GM21423 (cell line): ENCODE measurements around the gene MARCHF9.
"Not testable (repeated sequence)": the region's sequence is repeated elsewhere in the genome, so short reads cannot be mapped to it uniquely, and the experiment has no call there.

Experiments used
- ATAC-seq: cut with Tn5 transposase; IDR thresholded peaks from one replicate; pipeline ENCODE4 v1.9.1; 2021; ENCODE audit warnings: mild to moderate bottlenecking, moderate library complexity; ENCODE audit not compliant: unreplicated experiment

The MARCHF9 gene

DNA sequence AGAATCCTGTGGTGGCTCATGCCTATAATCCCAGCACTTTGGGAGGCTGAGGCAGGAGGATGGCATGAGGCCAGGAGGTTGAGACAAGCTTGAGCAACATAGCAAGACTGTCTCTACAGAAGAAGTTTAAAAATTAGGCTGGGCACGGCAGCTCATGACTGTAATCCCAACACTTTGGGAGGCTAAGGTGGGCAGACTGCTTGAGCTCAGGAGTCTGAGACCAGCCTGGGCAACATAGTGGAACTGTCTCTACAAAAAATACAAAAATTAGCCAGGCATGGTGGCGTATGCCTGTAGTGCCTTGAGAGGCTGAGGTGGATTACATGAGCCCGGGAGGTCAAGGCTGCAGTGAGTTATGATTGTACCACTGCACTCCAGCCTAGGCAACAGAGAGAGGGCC lies 13.0 kb downstream of the MARCHF9 start:
- ATAC-seq: no peak

DNA sequence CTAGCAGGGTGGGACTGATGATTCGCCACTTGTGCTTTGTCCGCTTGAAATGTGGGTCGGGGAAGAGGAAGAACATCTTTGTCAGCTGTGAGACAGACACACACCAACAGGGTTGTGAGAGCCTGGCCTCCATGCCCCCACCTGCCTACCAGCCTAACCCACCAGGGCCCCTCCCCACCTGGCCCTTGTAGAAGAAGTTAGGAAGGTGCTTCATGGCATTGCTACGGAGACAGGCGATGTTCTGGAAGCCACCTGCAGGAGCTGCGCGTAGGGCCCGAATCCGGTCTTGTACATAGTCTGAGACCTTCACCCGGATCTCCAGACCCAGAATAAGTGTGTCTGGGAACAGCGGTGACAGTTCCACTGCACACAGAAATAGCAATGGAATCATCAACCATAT lies 14.7 kb downstream of the MARCHF9 start:
- no peak for ATAC-seq

DNA sequence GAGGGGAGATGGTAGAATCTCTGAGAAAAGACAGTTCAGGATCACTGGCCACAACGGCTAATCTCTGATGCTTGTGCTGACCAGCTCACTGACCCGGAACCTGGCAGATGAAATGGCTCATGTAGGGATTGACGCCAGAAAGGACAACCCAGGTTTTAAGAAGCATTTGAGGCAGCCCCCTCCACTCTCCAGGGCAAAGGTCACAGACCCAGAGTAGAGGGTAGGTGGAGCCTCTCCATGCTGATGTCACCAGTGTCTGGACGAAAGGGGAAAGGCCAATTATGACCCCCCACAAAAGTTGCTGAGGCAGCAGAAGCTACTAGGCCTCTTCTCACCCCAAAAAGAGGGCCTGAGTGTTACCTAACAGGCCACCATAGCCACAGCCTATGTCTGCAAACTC lies 15.8 kb downstream of the MARCHF9 start:
- ATAC-seq: no peak

DNA sequence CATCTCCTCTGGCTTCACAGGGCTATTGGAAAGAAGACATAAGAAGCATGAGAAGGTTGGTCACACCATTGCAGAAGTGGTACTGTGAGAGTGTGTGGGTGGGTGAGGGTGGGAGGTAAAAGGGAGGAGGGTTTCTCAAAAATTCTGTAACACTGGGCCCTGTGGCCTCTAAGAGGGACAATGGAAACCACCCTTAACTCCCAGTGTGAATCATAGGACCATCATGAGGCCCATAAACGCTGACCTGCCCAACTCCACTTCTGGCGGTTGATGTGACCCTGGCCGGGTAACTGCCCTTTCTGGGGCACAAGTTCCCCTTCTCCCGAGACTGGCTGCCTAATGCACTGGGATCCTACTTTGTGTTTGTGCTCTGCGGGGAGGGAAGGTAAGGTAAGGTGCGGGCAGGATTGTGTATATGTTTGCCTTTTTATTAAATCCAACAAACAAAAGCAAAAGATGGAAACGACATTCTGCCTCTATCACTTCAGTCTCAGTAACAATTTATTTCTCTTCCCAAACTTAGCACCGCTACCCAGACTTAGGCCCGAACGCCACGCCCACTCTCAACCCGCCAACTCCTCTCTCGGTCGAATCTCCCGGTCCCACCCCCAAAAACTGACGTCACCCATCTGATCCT lies 16.5 kb downstream of the MARCHF9 start:
- ATAC-seq: peak; percentile 66

DNA sequence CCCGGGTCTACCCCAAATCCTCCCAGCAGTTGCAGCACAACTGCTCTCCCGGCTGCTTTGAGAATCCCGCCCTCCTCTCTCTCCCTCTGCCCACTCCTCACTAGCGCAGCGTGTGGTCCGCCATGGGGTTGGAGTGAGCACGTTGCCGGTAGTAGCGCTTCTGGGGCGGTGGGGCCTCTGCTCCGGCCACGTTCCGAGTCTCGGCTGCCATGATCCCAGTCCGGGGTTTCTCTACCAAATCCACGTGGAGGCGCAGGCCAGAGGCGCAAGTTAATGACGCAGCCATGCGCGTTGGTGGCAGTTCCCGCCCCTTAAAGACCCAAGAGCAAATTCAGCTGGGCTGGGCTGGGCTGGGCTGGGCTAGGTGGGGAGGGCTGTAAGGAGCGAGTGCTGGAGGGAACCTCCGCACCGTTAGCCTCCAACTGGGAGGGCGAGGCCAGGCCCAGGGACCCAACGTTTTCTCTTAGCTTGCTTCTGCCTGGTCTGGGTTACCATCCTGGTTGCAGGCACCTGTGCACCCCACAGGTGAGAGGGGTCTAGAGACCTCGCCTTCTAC lies 17.0 kb downstream of the MARCHF9 start, which contains the start of gene METTL1:
METTL1 (minus strand) TSS at position 233 of the 556 bp plus-strand sequence; CDS start at position 211, 22 bp downstream.
- ATAC-seq: peak; percentile 82

DNA sequence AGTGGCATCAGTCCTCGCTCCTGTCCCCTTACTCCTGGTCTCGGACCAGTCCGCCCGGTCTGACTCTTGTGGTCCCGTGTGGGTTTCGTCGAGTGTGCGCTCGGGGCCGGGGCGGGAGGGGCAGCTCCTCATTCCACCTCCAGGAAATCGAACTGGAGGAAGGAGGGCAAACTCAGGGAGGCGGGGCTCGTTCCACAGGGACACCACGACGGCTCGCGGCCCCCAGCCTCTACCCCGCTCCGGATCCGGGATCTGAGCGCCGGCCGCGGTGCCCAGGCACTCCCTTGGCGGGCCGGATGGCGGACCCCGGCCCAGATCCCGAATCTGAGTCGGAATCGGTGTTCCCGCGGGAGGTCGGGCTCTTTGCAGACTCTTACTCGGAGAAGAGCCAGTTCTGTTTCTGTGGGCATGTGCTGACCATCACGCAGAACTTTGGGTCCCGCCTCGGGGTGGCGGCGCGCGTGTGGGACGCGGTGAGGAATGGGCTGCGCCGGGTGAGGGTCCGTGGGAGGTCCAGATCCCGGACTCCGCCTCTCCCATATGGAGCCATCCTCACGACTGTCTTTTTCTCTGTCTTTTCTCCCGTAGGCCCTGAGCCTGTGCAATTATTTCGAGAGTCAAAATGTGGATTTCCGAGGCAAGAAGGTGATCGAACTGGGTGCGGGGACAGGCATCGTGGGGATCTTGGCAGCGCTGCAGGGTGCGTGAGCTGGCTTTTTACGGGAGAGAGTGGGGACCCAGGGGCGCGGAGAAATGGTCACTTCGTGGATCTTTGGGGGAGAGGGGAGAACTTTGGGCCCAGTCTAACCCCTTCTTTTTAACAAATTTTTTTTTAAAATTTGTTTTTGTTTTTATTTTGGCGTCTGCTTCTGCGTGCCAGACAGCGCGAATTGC lies 17.8 kb downstream of the MARCHF9 start, which contains the start of gene EEF1AKMT3:
EEF1AKMT3 (plus strand) TSS at position 186 of the 894 bp plus-strand sequence; CDS start at position 297, 111 bp downstream.
- peak; percentile 26 for ATAC-seq

DNA sequence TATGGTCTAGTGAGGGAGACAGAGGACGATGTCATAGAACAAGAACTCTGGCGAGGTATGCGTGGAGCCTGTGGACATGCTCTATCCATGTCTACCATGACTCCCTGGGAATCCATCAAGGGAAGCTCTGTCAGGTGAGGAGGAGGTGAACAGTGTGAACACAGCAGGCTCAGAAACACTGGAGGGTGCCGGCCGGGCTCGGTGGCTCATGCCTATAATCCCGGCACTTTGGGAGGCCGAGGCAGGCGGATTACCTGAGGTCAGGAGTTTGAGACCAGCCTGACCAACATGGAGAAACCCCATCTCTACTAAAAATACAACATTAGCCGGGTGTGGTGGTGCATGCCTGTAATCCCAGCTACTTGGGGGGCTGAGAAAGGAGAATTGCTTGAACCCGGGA lies 19.7 kb downstream of the MARCHF9 start:
- not testable (repeated sequence) for ATAC-seq

DNA sequence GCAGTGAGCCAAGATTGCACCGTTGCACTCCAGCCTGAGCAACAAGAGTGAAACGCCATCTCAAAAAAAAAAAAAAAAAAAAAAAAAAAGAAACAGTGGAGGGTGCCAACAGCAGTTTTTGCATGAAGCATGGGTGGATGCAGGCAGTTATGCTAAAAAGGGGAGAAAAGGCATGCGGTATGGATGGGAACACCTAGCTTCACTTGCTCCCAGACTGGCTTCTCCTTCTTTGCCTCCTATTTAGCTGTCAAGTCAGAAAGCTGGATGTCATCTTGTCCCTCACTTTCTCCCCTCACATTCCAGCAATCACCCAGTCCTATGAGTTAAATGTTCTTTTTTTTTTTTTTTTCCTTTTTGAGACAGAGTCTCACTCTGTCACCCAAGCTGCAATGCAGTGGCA lies 20.1 kb downstream of the MARCHF9 start:
- no peak for ATAC-seq

DNA sequence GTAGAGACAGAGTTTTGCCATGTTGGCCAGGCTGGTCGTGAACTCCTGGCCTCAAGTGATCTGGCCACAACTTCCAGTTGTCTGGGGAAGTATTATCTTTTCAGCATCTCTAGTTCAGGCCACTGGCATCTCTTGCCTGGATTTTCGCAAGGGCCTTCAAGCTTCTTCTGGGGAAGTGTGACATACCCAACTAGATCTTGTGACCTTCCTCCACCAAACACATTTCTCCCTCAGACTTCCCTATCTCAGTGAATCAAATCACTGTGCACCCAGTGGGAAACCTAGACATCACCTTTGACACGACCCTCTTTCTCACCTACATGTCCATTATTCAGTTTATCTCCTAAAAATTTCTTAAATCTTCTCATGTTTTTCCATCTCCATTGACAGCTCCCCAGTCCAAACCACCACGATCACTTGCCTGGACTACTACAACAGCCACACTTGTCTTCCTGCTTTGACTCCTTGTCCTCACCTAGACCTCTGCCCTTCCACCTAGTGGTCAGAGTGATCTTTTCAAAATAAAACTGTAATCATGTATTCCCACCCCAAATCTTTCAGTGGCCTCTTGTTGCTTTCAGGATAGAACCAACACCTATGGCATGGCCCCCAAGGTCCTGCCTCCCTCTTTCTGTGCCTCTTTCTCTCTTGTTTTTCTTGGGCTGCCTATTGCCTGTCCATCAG lies 20.8 kb downstream of the MARCHF9 start:
- ATAC-seq: no peak

DNA sequence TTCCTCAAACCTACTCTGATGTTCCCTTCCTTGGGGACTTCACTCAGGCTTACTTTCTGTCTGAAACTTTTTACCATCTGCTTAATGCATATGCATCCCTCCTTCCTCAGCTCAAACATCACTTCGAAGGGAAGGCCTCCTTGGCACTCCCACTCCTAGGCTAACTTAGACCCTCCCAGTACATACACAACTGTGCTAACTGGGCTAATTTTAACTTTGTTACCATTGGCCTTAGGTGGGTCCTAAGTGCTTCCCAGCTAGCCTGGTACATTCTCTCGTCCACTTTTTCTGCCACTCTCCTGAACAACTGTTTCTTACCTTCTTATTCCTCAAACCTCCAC lies 21.3 kb downstream of the MARCHF9 start:
- no peak for ATAC-seq

DNA sequence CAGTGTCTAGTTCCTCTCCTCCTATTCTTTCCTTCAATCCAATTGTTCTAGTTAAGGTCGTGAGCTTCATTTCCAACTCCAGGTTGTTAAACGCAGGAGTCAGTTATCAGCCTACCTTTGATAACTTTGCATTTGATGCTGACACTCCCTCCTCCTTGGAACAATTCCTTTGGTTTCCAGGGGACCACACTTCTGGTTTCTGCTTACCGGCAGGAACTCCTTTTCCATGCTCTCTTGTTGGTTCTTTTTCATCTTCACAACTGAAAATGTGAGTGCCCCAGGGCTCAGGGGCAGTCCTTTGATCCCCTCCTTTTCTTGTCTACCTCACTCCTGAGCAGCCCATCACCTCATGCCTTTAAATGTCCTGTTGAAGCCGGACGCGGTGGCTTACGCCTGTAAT lies 22.5 kb downstream of the MARCHF9 start:
- ATAC-seq: no peak

DNA sequence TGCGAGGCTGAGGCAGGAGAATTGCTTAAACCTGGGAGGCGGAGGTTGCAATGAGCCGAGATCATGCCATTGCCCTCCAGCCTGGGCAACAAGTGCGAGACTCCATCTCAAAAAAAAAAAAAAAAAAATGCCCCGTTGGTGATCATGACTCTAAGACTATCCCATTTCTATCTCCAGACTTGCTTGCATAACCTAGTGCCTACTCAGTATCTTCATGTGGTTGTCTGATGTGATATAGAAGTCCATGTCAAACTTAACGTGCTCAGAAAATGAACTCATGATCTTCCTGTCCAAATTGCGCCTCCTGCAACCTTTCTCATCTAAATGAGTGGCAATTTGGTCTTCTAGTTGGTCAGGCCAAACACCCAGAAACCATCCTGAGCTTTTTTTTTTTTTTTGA lies 23.0 kb downstream of the MARCHF9 start:
- ATAC-seq: no peak

DNA sequence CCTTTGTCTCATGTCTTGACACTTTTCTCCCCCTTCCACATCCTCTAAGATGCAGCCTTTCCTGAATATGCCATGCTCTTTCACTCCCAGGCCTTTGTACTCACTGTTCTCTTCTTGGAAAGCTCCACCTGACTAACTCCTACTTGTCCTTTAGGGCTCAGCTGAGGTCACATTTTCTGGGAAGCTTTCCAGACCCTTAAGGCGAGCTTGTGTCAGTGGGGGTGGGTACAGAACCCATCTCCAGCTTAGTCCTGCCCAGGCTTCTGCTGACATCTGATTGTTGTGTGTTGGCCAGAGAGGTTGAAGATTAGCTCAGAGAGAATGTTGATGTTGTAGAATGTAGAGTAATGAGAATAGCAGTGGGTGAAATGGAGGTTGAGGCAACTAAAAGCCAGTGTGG lies 24.8 kb downstream of the MARCHF9 start:
- no peak for ATAC-seq

DNA sequence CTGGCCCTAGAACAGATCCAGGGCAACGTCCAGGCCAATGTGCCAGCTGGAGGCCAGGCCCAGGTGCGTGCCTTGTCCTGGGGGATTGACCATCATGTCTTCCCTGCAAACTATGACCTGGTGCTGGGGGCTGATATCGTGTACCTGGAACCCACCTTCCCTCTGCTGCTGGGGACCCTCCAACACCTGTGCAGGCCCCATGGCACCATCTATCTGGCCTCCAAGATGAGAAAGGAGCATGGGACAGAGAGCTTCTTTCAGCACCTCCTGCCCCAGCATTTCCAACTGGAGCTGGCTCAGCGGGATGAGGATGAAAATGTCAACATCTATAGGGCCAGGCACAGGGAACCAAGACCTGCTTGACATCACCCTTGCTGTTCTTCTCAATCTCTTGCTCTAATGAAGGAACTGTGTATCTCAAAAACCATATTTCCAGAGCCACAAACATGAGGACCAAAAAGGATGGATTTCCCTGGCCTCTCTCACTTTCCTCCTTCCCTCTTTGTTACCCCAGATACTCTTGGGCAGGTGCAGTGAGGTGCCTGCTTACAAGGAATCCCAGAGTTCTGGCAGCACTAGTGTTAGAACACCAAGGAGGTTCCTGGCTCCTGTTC lies 25.5 kb downstream of the MARCHF9 start:
- ATAC-seq: no peak

DNA sequence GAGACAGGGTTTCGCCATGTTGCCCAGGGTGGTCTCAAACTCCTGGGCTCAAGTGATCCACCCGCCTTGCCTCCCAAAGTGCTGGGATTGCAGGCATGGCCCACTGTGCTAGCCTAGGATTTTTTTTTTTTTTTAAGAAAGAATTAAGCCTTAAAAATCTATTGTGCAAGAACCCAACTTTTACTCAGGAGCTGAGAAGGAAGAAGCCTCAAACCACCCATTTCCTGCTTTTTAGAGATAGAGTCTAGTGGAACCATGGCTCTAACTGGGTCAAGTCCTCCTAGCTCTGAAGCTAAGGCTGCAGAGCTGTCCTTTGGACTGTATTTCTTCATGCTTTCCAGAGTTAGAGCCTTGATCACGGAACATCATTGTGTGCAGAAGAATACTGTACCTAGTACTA lies 26.3 kb downstream of the MARCHF9 start:
- no peak for ATAC-seq

DNA sequence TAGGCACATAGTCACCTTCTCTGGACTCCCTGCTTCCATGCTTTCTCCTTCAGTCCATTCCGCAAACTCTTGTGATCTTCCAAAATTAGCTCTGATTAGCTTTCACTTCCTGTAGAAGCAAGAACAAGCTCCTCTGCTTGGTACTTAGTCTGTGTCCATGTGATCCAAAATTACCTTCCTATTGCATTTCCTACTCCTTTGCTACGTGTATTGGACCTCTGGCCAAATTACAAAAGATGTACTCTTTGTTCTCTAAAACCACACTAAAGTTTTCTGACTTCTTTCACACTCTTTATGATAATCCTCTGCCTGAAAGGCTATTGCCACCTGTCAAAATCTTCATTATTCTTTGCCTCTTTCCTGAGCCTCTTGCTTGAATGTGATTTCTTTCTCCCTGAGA lies 26.9 kb downstream of the MARCHF9 start:
- ATAC-seq: no peak

DNA sequence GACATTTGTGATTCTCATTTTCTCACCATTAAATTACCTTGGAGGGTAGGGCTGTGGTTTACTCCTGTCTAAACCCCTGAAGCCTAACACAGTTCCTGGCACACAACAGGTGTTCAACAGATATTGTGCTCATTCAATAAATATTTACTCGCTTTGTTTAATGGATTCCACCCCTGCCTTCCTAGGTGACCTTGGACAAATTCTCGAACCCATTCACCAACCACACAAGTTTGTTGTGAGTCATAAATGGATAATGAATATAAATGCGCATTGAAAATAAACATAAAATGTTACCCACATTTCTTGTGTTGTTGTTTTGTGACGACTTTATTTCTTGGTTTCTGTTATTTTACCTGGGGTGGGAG lies 27.3 kb downstream of the MARCHF9 start:
- peak; percentile 7 for ATAC-seq

DNA sequence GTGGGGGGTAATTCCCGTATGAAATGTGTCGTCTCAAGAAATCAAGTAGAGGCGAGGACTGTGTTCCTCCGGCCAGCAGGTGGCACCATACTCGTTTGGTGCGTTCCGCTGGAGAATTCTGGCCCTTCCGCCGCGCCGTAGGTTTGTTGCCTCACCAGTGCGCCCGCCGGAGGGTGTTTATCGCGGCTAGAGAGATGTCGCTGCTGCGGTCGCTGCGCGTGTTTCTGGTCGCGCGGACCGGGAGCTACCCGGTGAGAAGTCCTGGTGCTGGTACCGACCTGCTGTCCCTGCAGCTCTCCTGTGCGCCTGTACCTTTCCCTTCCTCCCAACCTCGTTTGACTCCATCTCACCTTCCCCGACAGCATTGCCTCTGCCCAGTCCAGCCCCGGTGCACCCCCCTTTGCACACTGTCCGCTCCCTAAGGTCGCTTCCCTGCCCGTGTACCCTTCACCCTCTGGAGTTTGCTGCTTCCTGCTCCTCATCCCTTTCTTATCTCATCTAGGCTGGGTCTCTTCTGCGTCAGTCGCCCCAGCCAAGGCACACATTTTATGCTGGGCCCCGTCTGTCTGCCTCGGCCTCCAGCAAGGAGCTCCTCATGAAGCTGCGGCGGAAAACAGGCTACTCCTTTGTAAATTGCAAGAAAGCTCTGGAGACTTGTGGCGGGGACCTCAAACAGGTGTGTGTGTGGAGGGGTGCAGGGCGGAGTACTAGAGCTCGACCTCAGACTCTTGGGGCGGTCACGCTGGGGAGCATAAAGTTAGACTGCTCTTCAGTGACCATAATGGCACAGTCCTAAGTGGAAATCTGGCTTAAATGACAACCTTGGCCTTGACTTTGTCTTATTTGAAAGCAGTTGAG lies 27.9 kb downstream of the MARCHF9 start, which contains the start of gene TSFM:
TSFM (plus strand) TSS at position 180 of the 858 bp plus-strand sequence; CDS start at position 195, 15 bp downstream.
- ATAC-seq: peak; percentile 92

DNA sequence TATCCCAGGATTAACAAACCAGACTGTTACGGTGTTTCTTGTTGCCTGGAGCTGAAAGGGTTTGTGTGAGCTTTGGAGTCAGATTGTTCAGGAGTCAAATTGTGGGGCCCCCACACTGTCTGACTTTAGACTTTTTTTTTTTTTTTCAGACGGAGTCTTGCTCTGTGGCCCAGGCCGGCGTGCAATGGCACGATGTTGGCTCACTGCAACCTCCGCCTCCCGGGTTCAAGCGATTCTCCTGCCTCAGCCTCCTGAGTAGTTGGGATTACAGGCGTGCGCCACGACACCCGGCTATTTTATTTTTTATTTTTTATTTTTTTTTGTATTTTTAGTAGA lies 28.5 kb downstream of the MARCHF9 start:
- ATAC-seq: no peak

DNA sequence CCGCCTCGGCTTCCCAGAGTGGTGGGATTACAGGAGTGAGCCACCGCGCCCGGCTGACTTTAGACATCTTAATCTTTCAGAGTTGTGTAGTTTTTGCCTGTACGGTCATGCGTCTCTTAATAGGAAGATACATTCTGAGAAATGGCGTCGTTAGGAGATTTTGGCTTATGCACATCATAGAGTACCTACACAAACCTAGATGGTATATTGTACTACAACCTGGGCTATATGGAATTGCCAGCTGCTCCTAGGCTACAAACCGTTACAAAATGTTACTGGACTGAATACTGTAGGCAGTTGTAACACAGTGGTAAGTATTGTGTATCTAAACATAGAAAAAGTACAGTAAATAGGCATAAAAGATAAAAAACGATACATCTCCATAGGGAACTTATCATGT lies 29.0 kb downstream of the MARCHF9 start:
- ATAC-seq: no peak
